ENCODE data around the gene RBL2. TPM values are rescaled to one million over a fixed set of nuclear protein-coding genes. Genes with fewer than 3 reads are reported as not detected.

Gene RBL2
- total and polyA plus RNA-seq, 4 donors, result 35.2 to 90.2 (median 79.6) TPM

DNA sequence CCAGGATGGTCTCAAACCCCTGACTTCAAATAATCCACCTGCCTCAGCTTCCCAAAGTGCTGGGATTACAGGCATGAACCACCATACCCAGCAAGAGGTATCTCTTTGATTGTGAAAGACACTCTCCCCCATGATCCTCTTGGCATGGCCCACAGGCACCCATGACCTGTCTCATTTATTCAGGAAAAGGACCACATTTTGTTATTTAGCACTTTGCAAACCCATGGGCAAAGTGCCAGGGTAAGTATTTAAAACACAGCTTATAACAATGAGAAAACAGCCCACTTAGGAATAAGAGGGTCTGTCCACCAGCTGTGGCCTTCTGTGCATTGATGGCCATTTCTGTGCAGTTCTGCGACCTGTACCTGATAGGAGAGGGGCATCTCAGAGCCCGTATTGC lies 81.5 kb downstream of the RBL2 start:
- no peaks in the 10 kb centered on the region for H3K27me3 ChIP-seq (ENCODE audit: control insufficient read depth in 1 of 2, insufficient read depth in 2 of 2, low read length in 1 of 2)
- WGBS, 2 donors, result 83 to 88% methylated on average over 2 of the region's 2 CpGs
- DNase-seq, result no peak
- no peaks in the 10 kb centered on the region for H3K4me1 ChIP-seq (ENCODE audit: control insufficient read depth in 1 of 2, insufficient read depth in 2 of 2, low read length in 2 of 2)
- no peak overlapping the region for H3K4me3 ChIP-seq (ENCODE audit: low read length in 2 of 2)
- H3K36me3 ChIP-seq (ENCODE audit: control insufficient read depth in 1 of 2, insufficient read depth in 2 of 2, low read length in 1 of 2), result no peaks in the 10 kb centered on the region
- intact Hi-C loops (cut with DNase I), result loop anchor here in 1 of 2 donors (10.0 kb wide), 1 partner anchor 191 kb away; no protein-coding TSS in a partner anchor
- no peak for ATAC-seq (ENCODE audit: low FRiP score)
- H3K9me3 ChIP-seq (ENCODE audit: control insufficient read depth, low read length), result no peaks in the 10 kb centered on the region
- no peak overlapping the region for H3K27ac ChIP-seq (ENCODE audit: low read depth in 1 of 2, low read length in 2 of 2)

GRCh38 chr16:53517851-53518250 lies 83.6 kb downstream of the RBL2 start:
- H3K4me1 ChIP-seq (ENCODE audit: control insufficient read depth in 1 of 2, insufficient read depth in 2 of 2, low read length in 2 of 2), result no peaks in the 10 kb centered on the region
- H3K36me3 ChIP-seq (ENCODE audit: control insufficient read depth in 1 of 2, insufficient read depth in 2 of 2, low read length in 1 of 2), result no peaks in the 10 kb centered on the region
- no peaks in the 10 kb centered on the region for H3K27me3 ChIP-seq (ENCODE audit: control insufficient read depth in 1 of 2, insufficient read depth in 2 of 2, low read length in 1 of 2)
- 95 to 97% methylated on average over 4 of the region's 4 CpGs for WGBS, 2 donors
- intact Hi-C loops (cut with DNase I), result loop anchor here in 1 of 2 donors (10.0 kb wide), 1 partner anchor 193 kb away; no protein-coding TSS in a partner anchor
- H3K4me3 ChIP-seq (ENCODE audit: low read length in 2 of 2), result no peak overlapping the region
- no peaks in the 10 kb centered on the region for H3K9me3 ChIP-seq (ENCODE audit: control insufficient read depth, low read length)
- no peak for DNase-seq
- no peak overlapping the region for H3K27ac ChIP-seq (ENCODE audit: low read depth in 1 of 2, low read length in 2 of 2)
- no peak for ATAC-seq (ENCODE audit: low FRiP score)

DNA sequence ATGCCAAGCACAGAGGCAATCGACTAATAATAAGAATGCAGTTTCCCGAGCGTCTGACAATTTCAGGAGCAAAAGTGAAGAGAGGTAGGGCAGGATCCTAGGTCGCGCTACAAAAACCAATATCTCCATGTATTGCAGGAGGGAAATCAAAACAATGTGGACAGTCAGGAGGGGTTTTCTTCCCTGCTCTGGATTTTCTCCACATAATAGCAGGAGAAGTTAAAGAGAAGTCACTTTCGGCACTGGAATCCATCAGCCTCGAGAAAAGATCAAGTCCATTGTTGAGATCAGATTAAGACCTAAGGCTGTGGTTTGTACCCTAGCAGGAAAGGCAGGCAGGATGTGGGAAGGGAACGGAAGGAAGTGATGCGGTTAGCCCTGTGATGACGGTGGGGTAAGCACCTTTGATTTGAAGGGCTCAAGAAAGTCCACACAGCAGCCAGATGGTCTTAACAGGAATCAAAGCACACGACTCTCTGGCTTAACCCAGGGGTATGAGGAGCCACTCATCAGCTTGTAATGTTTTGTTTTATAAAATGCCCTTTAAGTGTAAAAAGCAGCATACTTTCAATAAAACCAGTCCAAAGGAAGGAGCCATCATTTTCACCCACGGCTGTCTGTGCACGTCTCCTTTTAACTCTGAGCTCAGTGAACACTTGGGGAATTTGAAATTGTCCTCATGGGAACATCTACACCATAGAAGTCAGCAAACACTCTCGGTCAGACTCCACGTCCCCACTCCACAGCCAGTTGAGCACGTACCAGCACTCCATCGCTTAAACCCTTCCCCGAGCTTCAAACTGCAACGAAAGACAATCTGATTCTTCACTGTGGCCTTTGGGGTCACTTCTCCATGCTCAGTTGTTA lies 84.5 kb downstream of the RBL2 start:
- no peaks in the 10 kb centered on the region for H3K4me1 ChIP-seq (ENCODE audit: control insufficient read depth in 1 of 2, insufficient read depth in 2 of 2, low read length in 2 of 2)
- DNase-seq, result no peak
- H3K27ac ChIP-seq (ENCODE audit: low read depth in 1 of 2, low read length in 2 of 2), result no peak overlapping the region
- no peaks in the 10 kb centered on the region for H3K27me3 ChIP-seq (ENCODE audit: control insufficient read depth in 1 of 2, insufficient read depth in 2 of 2, low read length in 1 of 2)
- peak; percentile 78 for ATAC-seq (ENCODE audit: low FRiP score)
- WGBS, 2 donors, result 71 to 74% methylated on average over 19 of the region's 19 CpGs
- no peaks in the 10 kb centered on the region for H3K36me3 ChIP-seq (ENCODE audit: control insufficient read depth in 1 of 2, insufficient read depth in 2 of 2, low read length in 1 of 2)
- intact Hi-C loops (cut with DNase I), result loop anchor here in 1 of 2 donors (10.0 kb wide), 1 partner anchor 194 kb away; no protein-coding TSS in a partner anchor
- H3K9me3 ChIP-seq (ENCODE audit: control insufficient read depth, low read length), result no peaks in the 10 kb centered on the region
- H3K4me3 ChIP-seq (ENCODE audit: low read length in 2 of 2), result no peak overlapping the region

DNA sequence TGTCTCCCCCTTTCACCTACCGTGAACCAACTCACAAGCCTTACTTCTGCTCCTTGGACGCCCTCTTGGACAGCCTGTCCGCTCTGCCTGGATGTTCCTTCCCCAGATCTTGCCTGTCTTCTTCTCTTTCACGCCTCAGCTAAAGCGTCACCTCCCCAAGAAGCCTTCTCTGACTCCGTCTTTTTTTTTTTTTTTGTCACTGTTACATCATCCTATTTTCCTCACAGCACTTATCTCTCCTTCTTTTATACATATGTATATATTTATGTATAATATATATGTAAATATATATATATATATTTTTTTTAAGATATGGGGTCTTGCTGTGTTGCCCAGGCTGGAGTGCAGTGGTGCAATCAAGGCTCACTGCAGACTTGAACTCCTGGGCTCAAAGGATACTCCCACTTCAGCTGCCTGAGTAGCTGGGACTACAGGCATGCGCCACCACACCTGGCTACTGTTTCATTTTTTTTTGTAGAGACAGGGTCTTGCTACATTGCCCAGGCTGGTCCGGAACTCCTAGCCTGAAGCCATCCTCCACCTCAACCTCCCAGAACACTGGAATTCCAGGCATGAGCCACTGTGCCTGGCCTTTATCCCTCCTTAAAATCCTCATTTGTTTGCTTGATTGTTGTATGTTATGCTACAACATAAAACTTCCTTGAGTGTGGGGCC lies 85.3 kb downstream of the RBL2 start:
- no peaks in the 10 kb centered on the region for H3K9me3 ChIP-seq (ENCODE audit: control insufficient read depth, low read length)
- ATAC-seq (ENCODE audit: low FRiP score) (no peak), DNase-seq (no peak)
- WGBS, 2 donors, result 92 to 93% methylated on average over 8 of the region's 8 CpGs
- H3K27ac ChIP-seq (ENCODE audit: low read depth in 1 of 2, low read length in 2 of 2), result no peak overlapping the region
- H3K36me3 ChIP-seq (ENCODE audit: control insufficient read depth in 1 of 2, insufficient read depth in 2 of 2, low read length in 1 of 2), result no peaks in the 10 kb centered on the region
- H3K27me3 ChIP-seq (ENCODE audit: control insufficient read depth in 1 of 2, insufficient read depth in 2 of 2, low read length in 1 of 2), result no peaks in the 10 kb centered on the region
- no peaks in the 10 kb centered on the region for H3K4me1 ChIP-seq (ENCODE audit: control insufficient read depth in 1 of 2, insufficient read depth in 2 of 2, low read length in 2 of 2)
- intact Hi-C loops (cut with DNase I), result loop anchor here in 1 of 2 donors (10.0 kb wide), 1 partner anchor 195 kb away; no protein-coding TSS in a partner anchor
- H3K4me3 ChIP-seq (ENCODE audit: low read length in 2 of 2), result no peak overlapping the region

DNA sequence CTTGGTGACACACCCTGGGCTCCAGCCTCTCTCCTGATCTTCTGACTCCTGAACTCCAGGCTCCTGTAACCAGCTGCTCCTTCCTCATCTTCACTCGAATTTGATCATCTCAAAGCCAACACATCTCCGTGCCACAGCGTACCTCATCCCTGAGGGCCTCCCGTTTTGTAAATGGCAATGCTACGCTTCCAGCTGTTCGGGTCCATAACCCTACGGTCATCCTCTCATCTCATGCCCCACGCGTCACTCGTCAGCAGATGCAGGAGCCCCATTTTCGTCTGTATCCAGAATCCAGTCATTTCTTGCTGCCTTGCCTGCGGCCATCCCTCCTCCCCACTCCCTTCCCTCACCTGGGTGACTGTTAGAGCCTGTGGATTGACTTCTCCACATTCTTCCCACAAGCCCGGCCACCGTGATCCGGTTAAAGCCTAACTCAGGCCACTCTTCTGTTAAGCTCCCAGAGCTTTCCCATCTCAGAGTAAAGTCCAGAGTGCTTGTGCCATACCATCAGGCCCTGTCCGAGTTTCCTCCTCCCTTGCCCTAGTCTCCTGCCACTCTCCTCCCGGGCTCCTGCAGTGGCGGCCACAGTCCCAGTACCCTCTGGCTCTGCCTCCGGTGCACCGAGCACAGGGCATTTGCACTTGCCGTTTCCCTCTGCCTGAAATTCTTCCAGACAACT lies 89.0 kb downstream of the RBL2 start:
- Histone ChIP-seq H3K4me3 (ENCODE audit: low read length in 2 of 2) (no peak overlapping the region), H3K27ac (ENCODE audit: low read depth in 1 of 2, low read length in 2 of 2) (no peak overlapping the region), H3K9me3 (ENCODE audit: control insufficient read depth, low read length) (no peaks in the 10 kb centered on the region), H3K4me1 (ENCODE audit: control insufficient read depth in 1 of 2, insufficient read depth in 2 of 2, low read length in 2 of 2) (no peaks in the 10 kb centered on the region), H3K27me3 (ENCODE audit: control insufficient read depth in 1 of 2, insufficient read depth in 2 of 2, low read length in 1 of 2) (no peaks in the 10 kb centered on the region), H3K36me3 (ENCODE audit: control insufficient read depth in 1 of 2, insufficient read depth in 2 of 2, low read length in 1 of 2) (no peaks in the 10 kb centered on the region)
- DNase-seq (no peak), ATAC-seq (ENCODE audit: low FRiP score) (no peak)
- intact Hi-C loops (cut with DNase I), result no loop called here
- WGBS, 2 donors, result 91 to 93% methylated on average over 21 of the region's 21 CpGs

DNA sequence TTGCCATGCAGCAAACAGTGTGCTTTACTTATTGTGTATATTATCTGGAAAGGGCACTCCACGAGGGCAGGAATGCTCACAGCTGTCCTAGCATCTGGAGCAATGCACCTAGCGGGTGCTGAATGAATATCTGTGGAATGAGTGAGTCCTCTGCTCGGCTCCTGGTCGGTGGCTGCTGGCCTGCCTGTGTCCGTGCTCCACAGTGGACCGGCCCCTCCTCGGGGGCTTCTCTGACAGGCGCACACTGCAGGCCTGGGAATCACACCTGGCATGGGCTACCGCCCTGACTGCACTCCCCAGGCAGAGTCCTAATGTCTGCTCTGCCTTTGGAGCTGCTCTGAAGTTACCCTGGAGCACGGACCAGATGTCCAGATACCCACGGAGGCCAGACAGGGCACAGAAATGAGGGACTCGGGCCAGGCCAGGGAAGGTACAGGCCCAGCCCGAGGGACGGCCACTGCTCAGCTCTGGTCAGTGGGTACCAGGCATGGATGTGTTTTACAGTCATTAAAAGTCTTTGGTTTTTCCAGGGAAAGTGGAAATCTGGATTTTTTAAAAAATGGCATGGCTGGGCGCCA lies 89.8 kb downstream of the RBL2 start:
- H3K36me3 ChIP-seq (ENCODE audit: control insufficient read depth in 1 of 2, insufficient read depth in 2 of 2, low read length in 1 of 2), result no peaks in the 10 kb centered on the region
- 86 to 88% methylated on average over 15 of the region's 15 CpGs for WGBS, 2 donors
- H3K4me3 ChIP-seq (ENCODE audit: low read length in 2 of 2), result no peak overlapping the region
- H3K27ac ChIP-seq (ENCODE audit: low read depth in 1 of 2, low read length in 2 of 2), result no peak overlapping the region
- DNase-seq, result no peak
- ATAC-seq (ENCODE audit: low FRiP score), result no peak
- H3K9me3 ChIP-seq (ENCODE audit: control insufficient read depth, low read length), result no peaks in the 10 kb centered on the region
- H3K27me3 ChIP-seq (ENCODE audit: control insufficient read depth in 1 of 2, insufficient read depth in 2 of 2, low read length in 1 of 2), result no peaks in the 10 kb centered on the region
- intact Hi-C loops (cut with DNase I), result no loop called here
- H3K4me1 ChIP-seq (ENCODE audit: control insufficient read depth in 1 of 2, insufficient read depth in 2 of 2, low read length in 2 of 2), result no peaks in the 10 kb centered on the region

DNA sequence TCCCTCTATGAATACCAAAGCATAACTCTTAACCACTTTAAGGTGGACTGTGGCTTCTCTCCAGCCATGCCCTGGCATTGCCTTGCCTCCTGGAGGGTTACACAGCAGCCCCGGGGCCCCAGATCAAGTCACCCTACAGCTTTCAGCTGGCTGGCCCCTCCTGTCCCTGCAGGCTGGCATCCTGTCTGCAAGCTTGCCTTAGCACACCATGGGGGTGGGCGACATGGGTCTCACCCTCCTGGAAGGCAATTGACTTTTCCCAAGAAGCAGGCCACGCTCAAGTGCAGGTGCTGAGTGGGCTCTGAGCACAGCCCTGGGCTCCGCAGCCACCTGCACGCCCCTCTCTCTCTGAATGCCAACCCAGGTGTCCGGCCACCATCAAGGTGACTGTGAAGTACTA lies 94.5 kb downstream of the RBL2 start:
- DNase-seq (no peak), ATAC-seq (ENCODE audit: low FRiP score) (no peak)
- Histone ChIP-seq H3K36me3 (ENCODE audit: control insufficient read depth in 1 of 2, insufficient read depth in 2 of 2, low read length in 1 of 2) (no peaks in the 10 kb centered on the region), H3K27me3 (ENCODE audit: control insufficient read depth in 1 of 2, insufficient read depth in 2 of 2, low read length in 1 of 2) (no peaks in the 10 kb centered on the region), H3K27ac (ENCODE audit: low read depth in 1 of 2, low read length in 2 of 2) (no peak overlapping the region), H3K4me1 (ENCODE audit: control insufficient read depth in 1 of 2, insufficient read depth in 2 of 2, low read length in 2 of 2) (no peaks in the 10 kb centered on the region), H3K4me3 (ENCODE audit: low read length in 2 of 2) (no peak overlapping the region), H3K9me3 (ENCODE audit: control insufficient read depth, low read length) (no peaks in the 10 kb centered on the region)
- 91 to 93% methylated on average over 6 of the region's 6 CpGs for WGBS, 2 donors
- intact Hi-C loops (cut with DNase I), result no loop called here

DNA sequence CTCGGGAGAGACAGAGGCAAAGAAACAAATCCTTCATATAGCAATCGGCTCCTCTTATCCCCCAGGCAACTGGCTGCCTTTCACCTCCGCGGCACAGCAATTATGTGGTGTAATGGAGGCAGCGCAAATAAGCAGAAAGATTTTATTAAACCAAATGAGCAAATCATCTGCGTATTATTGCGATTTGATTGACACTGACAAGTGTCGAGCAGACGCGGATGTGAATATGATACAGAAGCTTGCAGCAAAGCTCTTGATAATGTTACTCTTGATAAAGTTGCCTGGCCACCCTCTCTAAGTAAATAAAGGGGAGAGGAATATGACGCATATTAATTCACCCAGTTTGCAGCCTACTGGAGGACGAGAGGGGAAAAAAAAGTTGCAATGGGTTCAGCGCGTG lies 95.2 kb downstream of the RBL2 start:
- ATAC-seq (ENCODE audit: low FRiP score) (no peak), DNase-seq (no peak)
- Histone ChIP-seq H3K27me3 (ENCODE audit: control insufficient read depth in 1 of 2, insufficient read depth in 2 of 2, low read length in 1 of 2) (no peaks in the 10 kb centered on the region), H3K36me3 (ENCODE audit: control insufficient read depth in 1 of 2, insufficient read depth in 2 of 2, low read length in 1 of 2) (no peaks in the 10 kb centered on the region), H3K27ac (ENCODE audit: low read depth in 1 of 2, low read length in 2 of 2) (no peak overlapping the region), H3K4me3 (ENCODE audit: low read length in 2 of 2) (no peak overlapping the region), H3K9me3 (ENCODE audit: control insufficient read depth, low read length) (no peaks in the 10 kb centered on the region), H3K4me1 (ENCODE audit: control insufficient read depth in 1 of 2, insufficient read depth in 2 of 2, low read length in 2 of 2) (no peaks in the 10 kb centered on the region)
- intact Hi-C loops (cut with DNase I), result no loop called here
- WGBS, 2 donors, result 69 to 81% methylated on average over 14 of the region's 14 CpGs

All from aorta (tissue), 5 donors.